H1 (cell line): ENCODE measurements around the gene SS18. TPM values are rescaled to one million over a fixed set of nuclear protein-coding genes. Genes with fewer than 3 reads are reported as not detected.

Experiments used
- CTCF ChIA-PET: fragments of 300-600 bp; sonication (Branson Sonifier 250); formaldehyde crosslinking; loops from one replicate; lab custom pipeline; 2021; ENCODE audit not compliant: partially characterized antibody; lab: Charles Lee
- POLR2A ChIA-PET: fragments of 300-600 bp; sonication (Branson Sonifier 250); formaldehyde crosslinking; loops from one replicate; lab custom pipeline; 2021; ENCODE audit warnings: inconsistent platforms; ENCODE audit not compliant: partially characterized antibody; lab: Charles Lee
- DNase-seq, 2 experiments: peaks; one replicate each; pipeline versions ENCODE4 v3.0.0 to v3.0.0-alpha.2; 2010 to 2022; ENCODE audit warnings: low spot score in 2 of 2, low read depth in 1 of 2, mixed read lengths in 1 of 2
- FAIRE-seq: peaks from 2 replicates; lab custom pipeline; 2011; peaks lifted over from hg19 to GRCh38; lab: Jason Lieb, UNC
- H2AFZ ChIP-seq: 2 replicates; pipeline ENCODE4 v1.8.1; 2012; ENCODE audit warnings: low read length, inconsistent platforms
- H2AK5ac ChIP-seq: 2 replicates; pipeline ENCODE4 v1.6.1; 2013; ENCODE audit warnings: low read depth, low read length
- H2BK120ac ChIP-seq: replicated peaks from 2 replicates; pipeline ENCODE3; 2013; ENCODE audit warnings: low read depth, low read length, inconsistent platforms
- H2BK12ac ChIP-seq: 2 replicates; pipeline ENCODE4 v1.6.1; 2013; ENCODE audit warnings: low read depth, low read length
- H2BK15ac ChIP-seq: 2 replicates; pipeline ENCODE4 v1.6.1; 2013; ENCODE audit warnings: low read length
- H2BK20ac ChIP-seq: 2 replicates; pipeline ENCODE4 v1.6.1; 2013; ENCODE audit warnings: low read length
- H2BK5ac ChIP-seq: 2 replicates; pipeline ENCODE4 v1.6.1; 2013; ENCODE audit warnings: low read depth, low read length
- H3K14ac ChIP-seq: 2 replicates; pipeline ENCODE4 v1.6.1; 2013; ENCODE audit warnings: inconsistent platforms; ENCODE audit not compliant: insufficient read length
- H3K18ac ChIP-seq: 2 replicates; pipeline ENCODE4 v1.6.1; 2013; ENCODE audit warnings: low read length; ENCODE audit errors: extremely low read depth
- H3K23ac ChIP-seq: 2 replicates; pipeline ENCODE4 v1.6.1; 2013; ENCODE audit warnings: inconsistent platforms; ENCODE audit not compliant: insufficient read length
- H3K23me2 ChIP-seq: 2 replicates; pipeline ENCODE4 v1.6.1; 2013; ENCODE audit warnings: low read depth, low read length
- H3K27ac ChIP-seq: 2 replicates; pipeline ENCODE4 v1.6.1; 2011; ENCODE audit warnings: low read depth, low read length, inconsistent platforms
- H3K27me3 ChIP-seq, 4 experiments: replicated peaks in 1 of 4; 1 replicate in 1 of 4; 2 replicates in 3 of 4; pipeline versions ENCODE4 v1.6.1 to v1.8.1; 2011 to 2013; ENCODE audit warnings: low read length in 3 of 4, mild to moderate bottlenecking in 3 of 4, inconsistent platforms in 2 of 4, mixed read lengths in 2 of 4, moderate library complexity in 1 of 4; ENCODE audit not compliant: control insufficient read depth in 3 of 4, insufficient read depth in 3 of 4; ENCODE audit errors: extremely low read depth in 1 of 4
- H3K36me3 ChIP-seq, 4 experiments: 2 replicates each; pipeline versions ENCODE4 v1.6.1 to v1.8.1; 2011 to 2013; ENCODE audit warnings: mild to moderate bottlenecking in 4 of 4, low read length in 3 of 4, moderate library complexity in 2 of 4, control low read depth in 1 of 4, inconsistent platforms in 1 of 4; ENCODE audit not compliant: insufficient read depth in 4 of 4, control insufficient read depth in 2 of 4
- H3K4ac ChIP-seq: replicated peaks from 2 replicates; pipeline ENCODE3; 2013; ENCODE audit warnings: low read length, low read depth, mixed read lengths, inconsistent platforms; ENCODE audit not compliant: insufficient read length
- H3K4me1 ChIP-seq, 4 experiments: replicated peaks in 1 of 4; 1 replicate in 1 of 4; 2 replicates in 3 of 4; pipeline versions ENCODE4 v1.6.1 to v1.8.1; 2011 to 2013; ENCODE audit warnings: low read length in 3 of 4, inconsistent platforms in 2 of 4, mixed read lengths in 1 of 4; ENCODE audit not compliant: insufficient read depth in 4 of 4, control insufficient read depth in 3 of 4
- H3K4me2 ChIP-seq, 2 experiments: 2 replicates each; pipeline versions ENCODE4 v1.6.1 to v1.8.1; 2011 to 2013; ENCODE audit warnings: low read depth in 2 of 2, low read length in 2 of 2, control low read depth in 1 of 2, inconsistent platforms in 1 of 2, mild to moderate bottlenecking in 1 of 2; ENCODE audit not compliant: insufficient read depth in 1 of 2
- H3K4me3 ChIP-seq, 4 experiments: fragments of 200-600, 300-600 bp in 1 of 4; sonication (generic), shearing (Covaris generic), sonication (Bioruptor Twin) in 1 of 4; 2 replicates each; pipeline versions ENCODE4 v1.5.1 to v1.8.1; 2011 to 2016; ENCODE audit warnings: low read length in 4 of 4, low read depth in 3 of 4, control low read depth in 2 of 4, inconsistent platforms in 2 of 4, mild to moderate bottlenecking in 2 of 4, mixed read lengths in 1 of 4, moderate library complexity in 1 of 4; ENCODE audit not compliant: insufficient read depth in 2 of 4; ENCODE audit errors: extremely low read depth in 1 of 4
- H3K56ac ChIP-seq: replicated peaks from 2 replicates; pipeline ENCODE3; 2013; ENCODE audit warnings: low read depth, mild to moderate bottlenecking, mixed read lengths, low read length, inconsistent platforms; ENCODE audit not compliant: insufficient read length
- H3K79me1 ChIP-seq: 2 replicates; pipeline ENCODE4 v1.6.1; 2013; ENCODE audit warnings: low read depth, low read length, control low read depth
- H3K79me2 ChIP-seq, 2 experiments: 2 replicates each; pipeline versions ENCODE4 v1.6.1 to v1.8.1; 2012 to 2013; ENCODE audit warnings: low read length in 2 of 2, mild to moderate bottlenecking in 2 of 2, inconsistent platforms in 1 of 2; ENCODE audit not compliant: insufficient read depth in 2 of 2, control insufficient read depth in 1 of 2
- H3K9ac ChIP-seq, 4 experiments: replicated peaks in 1 of 4; 1 replicate in 1 of 4; 2 replicates in 3 of 4; pipeline versions ENCODE4 v1.6.1 to v1.8.1; 2011 to 2013; ENCODE audit warnings: low read depth in 3 of 4, low read length in 3 of 4, control low read depth in 2 of 4, mild to moderate bottlenecking in 2 of 4, moderate library complexity in 2 of 4, inconsistent platforms in 1 of 4; ENCODE audit errors: extremely low read depth in 1 of 4
- H3K9me3 ChIP-seq, 2 experiments: 2 replicates each; pipeline versions ENCODE4 v1.6.1 to v1.8.1; 2012 to 2013; ENCODE audit warnings: mild to moderate bottlenecking in 2 of 2, moderate library complexity in 2 of 2, control low read depth in 1 of 2, inconsistent platforms in 1 of 2, low read depth in 1 of 2, low read length in 1 of 2, mixed read lengths in 1 of 2; ENCODE audit not compliant: insufficient read depth in 2 of 2
- H4K20me1 ChIP-seq, 2 experiments: replicated peaks in 1 of 2; 2 replicates each; pipeline versions ENCODE3 to v1.8.1; 2011 to 2013; ENCODE audit warnings: inconsistent platforms in 2 of 2, low read length in 2 of 2, mild to moderate bottlenecking in 1 of 2; ENCODE audit not compliant: insufficient read depth in 2 of 2, control insufficient read depth in 1 of 2
- H4K5ac ChIP-seq: 2 replicates; pipeline ENCODE4 v1.6.1; 2013; ENCODE audit warnings: low read length, low read depth, mixed read lengths, inconsistent platforms; ENCODE audit not compliant: insufficient read length
- H4K8ac ChIP-seq: 2 replicates; pipeline ENCODE4 v1.8.0; 2013; ENCODE audit warnings: mild to moderate bottlenecking, moderate library complexity, low read length, inconsistent platforms; ENCODE audit not compliant: insufficient read depth; ENCODE audit errors: extremely low read depth
- H4K91ac ChIP-seq: replicated peaks from 2 replicates; pipeline ENCODE3; 2013; ENCODE audit warnings: low read length, mixed read lengths, inconsistent platforms; ENCODE audit not compliant: insufficient read length
- ATF3 ChIP-seq: IDR thresholded peaks from 2 replicates; pipeline ENCODE4 v1.6.1; 2011; ENCODE audit warnings: low read depth, mild to moderate bottlenecking, low read length; ENCODE audit not compliant: insufficient read depth
- CHD1 ChIP-seq: IDR thresholded peaks from 2 replicates; pipeline ENCODE4 v1.6.1; 2012; ENCODE audit warnings: low read depth, low read length, improper control_type of control experiment
- FOSL1 ChIP-seq: IDR thresholded peaks from 2 replicates; pipeline ENCODE4 v1.6.1; 2011; ENCODE audit warnings: mild to moderate bottlenecking, low read depth, low read length, moderate library complexity; ENCODE audit not compliant: insufficient read depth
- WGBS, 2 experiments: shearing (Covaris generic) in 1 of 2; methylation state at CpG; one replicate each; pipeline versions ENCODE4 v1.1.6 to v1.1.7; 2013 to 2015; ENCODE audit warnings: low lambda C conversion rate in 2 of 2, mixed read lengths in 2 of 2, inconsistent platforms in 1 of 2, low coverage in 1 of 2, missing lambda C conversion rate in 1 of 2; ENCODE audit not compliant: insufficient replicate concordance in 2 of 2, insufficient coverage in 1 of 2, insufficient read length in 1 of 2; ENCODE audit errors: extremely low coverage in 1 of 2, missing lambda C conversion rate in 1 of 2; 5-methylcytosine and 5-hydroxymethylcytosine counted together
- polyA plus RNA-seq, 7 experiments: library from polyadenylated mRNA; depleted of rRNA in 3 of 7; stranded (reverse) in 5 of 7; unstranded in 2 of 7; fragments of >200 nt in 5 of 7; fragments of 200-250 nt in 2 of 7; gene quantifications; 1 replicate in 5 of 7; 2 replicates in 1 of 7; 4 replicates in 1 of 7; pipeline versions ENCODE4 v1.2.1 to v1.2.3, GENCODE V29; 2011 to 2013; ENCODE audit warnings: missing spikeins in 2 of 7, mixed read lengths in 2 of 7
- total RNA-seq: library from RNA; stranded (reverse); fragmentation: NEBNext Ultra II Directional; extraction: Animal tissue kit (Norgen Biotek cat#: 25700); gene quantifications from 2 replicates; pipeline ENCODE4 v1.2.1, GENCODE V29; 2021

SS18 gene
- total and polyA plus RNA-seq, 2 of the 8 experiments (the other 6 are each of a cell fraction or from before 2014, with no cell fraction given): 83.5 to 106 TPM

GRCh38 chr18:26085056-26085455, 5.4 kb downstream of the SS18 start:
- H3K4me3 ChIP-seq: no peak overlapping the region
- DNase-seq (no peak), FAIRE-seq (no peak)
- no peak overlapping the region for H3K14ac ChIP-seq
- no peak overlapping the region for H2BK15ac ChIP-seq
- no peak overlapping the region for H2BK5ac ChIP-seq
- TF ChIP-seq ATF3 (no peak), FOSL1 (no peak), CHD1 (no peak)
- H3K56ac ChIP-seq: no peak overlapping the region
- H4K8ac ChIP-seq: no peak overlapping the region
- no peak overlapping the region for H4K5ac ChIP-seq
- no peak overlapping the region for H3K9ac ChIP-seq
- no peak overlapping the region for H2AFZ ChIP-seq
- H3K36me3 ChIP-seq: peaks cover 0 to 46% (median 4%) of the 10 kb centered on the region in 4 experiments; a peak in 4 of 8 replicates
- H3K4me1 ChIP-seq: peaks cover 0 to 9% (median 0%) of the 10 kb centered on the region in 4 experiments; a peak in 1 of 7 replicates
- POLR2A ChIA-PET: no interaction called here
- no peak overlapping the region for H4K91ac ChIP-seq
- peaks cover 3 to 86% of the 10 kb centered on the region in 2 experiments; a peak in 3 of 4 replicates for H3K79me2 ChIP-seq
- no peak overlapping the region for H3K23ac ChIP-seq
- H3K79me1 ChIP-seq: peaks cover 2% of the 10 kb centered on the region; the same call in 1 of the 2 replicates
- no peaks in the 10 kb centered on the region for H3K27me3 ChIP-seq
- no peak overlapping the region for H2BK12ac ChIP-seq
- H3K4me2 ChIP-seq: no peak overlapping the region
- CTCF ChIA-PET: no interaction called here
- WGBS, 2 experiments: 88% methylated on average over 5 of the region's 5 CpGs; no CpG with 5 or more reads in 1 of the 2 experiments
- no peaks in the 10 kb centered on the region for H3K9me3 ChIP-seq
- H4K20me1 ChIP-seq: peaks cover 4 to 5% of the 10 kb centered on the region in 2 experiments
- no peak overlapping the region for H2BK120ac ChIP-seq
- H3K27ac ChIP-seq: no peak overlapping the region
- H3K4ac ChIP-seq: no peak overlapping the region
- H2AK5ac ChIP-seq: no peak overlapping the region
- no peak overlapping the region for H2BK20ac ChIP-seq
- H3K18ac ChIP-seq: no peak overlapping the region
- peaks cover 5% of the 10 kb centered on the region for H3K23me2 ChIP-seq
